SK-N-MC (cell line): ENCODE measurements around the gene AKAP3.

ENCODE experiments used
- EZH2 ChIP-seq: fragments of 200-600 bp; sonication (generic); IDR thresholded peaks from one replicate; pipeline ENCODE4 v1.6.1; 2017; ENCODE audit warnings: antibody characterized with exemption
- FOXP2 ChIP-seq: optimal IDR thresholded peaks from 2 replicates; pipeline ENCODE3; 2011; ENCODE audit warnings: mild to moderate bottlenecking, moderate library complexity; ENCODE audit not compliant: insufficient read depth; ENCODE audit errors: extremely low read length, control extremely low read depth
- POLR2AphosphoS5 ChIP-seq: IDR thresholded peaks from 2 replicates; pipeline ENCODE4 v1.6.1; 2012; ENCODE audit warnings: mild to moderate bottlenecking, low read depth, low read length, borderline replicate concordance

- TF ChIP-seq POLR2AphosphoS5, result no peak
- no peak for TF ChIP-seq EZH2
- no peak for TF ChIP-seq FOXP2
These were observed 62.4 kb downstream of the AKAP3 start for GRCh38 chr12:4586500-4586899.
